Activated CD4-positive, alpha-beta T cell treated with anti-CD3 and anti-CD28 coated beads for 36 hours (primary cell): ENCODE measurements around the gene CCN5. TPM values are rescaled to one million over a fixed set of nuclear protein-coding genes. Genes with fewer than 3 reads are reported as not detected.

Source experiments
- ATAC-seq: fragments of 200-7000 bp; cut with Tn5 transposase; one replicate; pipeline ENCODE4 v1.10.0; 2021; ENCODE audit warnings: mild to moderate bottlenecking, moderate library complexity
- CTCF ChIA-PET: fragments of 350-600 bp; sonication (Branson Sonifier 250); formaldehyde crosslinking; loops from one replicate; lab custom pipeline; 2021; ENCODE audit warnings: antibody characterized with exemption; lab: Charles Lee
- POLR2A ChIA-PET: fragments of 350-600 bp; sonication (Branson Sonifier 250); formaldehyde crosslinking; loops from one replicate; lab custom pipeline; 2021; ENCODE audit warnings: antibody characterized with exemption, inconsistent platforms; lab: Charles Lee
- DNase-seq: peaks from one replicate; pipeline ENCODE4 v3.0.0-alpha.2; 2020
- H3K27ac Mint-ChIP-seq: one replicate; pipeline ENCODE4 v1.8.0; 2021; ENCODE audit warnings: mixed read lengths
- H3K27me3 Mint-ChIP-seq: one replicate; pipeline ENCODE4 v1.8.0; 2021; ENCODE audit warnings: mixed read lengths
- H3K36me3 Mint-ChIP-seq: one replicate; pipeline ENCODE4 v1.8.0; 2021; ENCODE audit warnings: low read depth, mixed read lengths
- H3K4me1 Mint-ChIP-seq: one replicate; pipeline ENCODE4 v1.8.0; 2021; ENCODE audit warnings: mixed read lengths
- H3K4me3 Mint-ChIP-seq: one replicate; pipeline ENCODE4 v1.8.0; 2021; ENCODE audit warnings: mild to moderate bottlenecking, moderate library complexity, mixed read lengths
- H3K9me3 Mint-ChIP-seq: one replicate; pipeline ENCODE4 v1.8.0; 2021; ENCODE audit warnings: low read depth, mixed read lengths
- intact Hi-C, 2 experiments: fragments of 100-400 bp; cut with DNase I in 1 of 2; cut with micrococcal nuclease in 1 of 2; formaldehyde crosslinking; loops; one replicate each; pipeline versions ENCODE4 v1.14.2 to v1.15.1; 2022 to 2024; cut with DNase I, micrococcal nuclease
- total RNA-seq, 2 experiments: library from RNA; stranded (reverse); gene quantifications; one replicate each; pipeline ENCODE4 v1.2.3, GENCODE V29; 2021

Gene CCN5
- total RNA-seq, 2 experiments from 2014 or later, result not detected

DNA sequence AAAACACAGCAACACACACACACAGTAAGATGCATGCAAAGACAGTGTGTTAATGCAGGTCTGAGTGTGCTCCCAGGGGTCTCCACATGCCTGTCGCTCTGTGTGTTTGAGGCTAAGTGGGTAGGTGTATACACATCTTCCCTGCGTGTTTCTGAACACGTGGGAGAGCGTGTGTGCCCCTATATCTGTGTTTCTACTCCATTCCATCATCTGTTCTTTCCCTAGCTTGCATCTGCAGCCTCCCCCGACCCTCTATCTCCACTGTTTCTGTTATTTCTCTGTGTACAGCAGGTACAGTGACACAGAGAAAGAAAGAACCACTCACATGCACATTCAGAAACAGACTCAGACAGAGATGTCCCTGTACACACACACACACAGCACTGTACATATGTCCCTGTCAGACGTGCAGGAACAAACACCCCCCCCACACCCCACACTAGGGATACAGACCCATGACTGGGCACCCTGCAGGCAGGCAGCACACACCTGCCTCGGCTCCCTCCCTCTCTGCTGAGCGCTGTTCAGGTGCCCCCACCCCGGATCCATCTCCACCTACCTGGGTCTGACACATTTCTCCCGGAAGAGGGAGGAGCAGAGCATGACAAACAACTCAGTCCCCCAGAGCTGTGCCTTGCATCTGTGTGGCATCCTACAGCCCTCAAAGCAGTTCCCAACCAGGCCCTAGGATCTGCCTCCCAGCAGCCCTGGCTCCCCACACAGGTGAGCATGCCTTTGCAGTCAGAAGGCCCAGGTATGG is 58.1 kb downstream of the CCN5 start:
- ChIA-PET POLR2A (interaction anchor here (0.6 kb wide), 1 partner anchor 138 kb away, joined by 3 read pairs; no protein-coding TSS in a partner anchor), CTCF (interaction anchor here (0.7 kb wide), 1 partner anchor 555 kb away, joined by 3 read pairs; no protein-coding TSS in a partner anchor)
- H3K9me3 Mint-ChIP-seq, result no peaks in the 10 kb centered on the region
- intact Hi-C loops, result no loop called here
- H3K4me1 Mint-ChIP-seq, result no peaks in the 10 kb centered on the region
- DNase-seq, result no peak
- H3K4me3 Mint-ChIP-seq, result no peak overlapping the region
- H3K27ac Mint-ChIP-seq, result no peak overlapping the region
- no peak for ATAC-seq
- H3K36me3 Mint-ChIP-seq, result no peaks in the 10 kb centered on the region
- peaks cover 7% of the 10 kb centered on the region for H3K27me3 Mint-ChIP-seq

DNA sequence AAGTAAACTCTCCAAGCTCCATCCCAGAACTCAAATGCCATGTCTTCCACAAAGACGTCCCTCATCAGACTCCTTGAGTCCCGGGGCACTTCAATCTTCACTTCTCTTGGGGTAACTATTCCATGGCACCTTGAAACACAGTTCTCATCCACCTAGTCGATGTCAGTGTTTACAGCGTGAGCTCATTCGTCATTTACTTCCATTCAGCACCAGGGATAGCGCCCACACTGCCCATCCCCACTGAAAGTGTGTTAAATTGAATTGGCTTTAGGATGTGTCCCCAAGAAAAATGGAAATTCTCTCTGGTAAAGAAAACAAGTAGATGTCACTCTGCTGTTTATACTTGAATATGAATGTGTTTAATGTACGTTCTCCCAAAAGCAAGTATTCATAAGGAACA is 61.8 kb downstream of the CCN5 start:
- POLR2A ChIA-PET, result no interaction called here
- H3K36me3 Mint-ChIP-seq, result no peaks in the 10 kb centered on the region
- intact Hi-C loops, result no loop called here
- H3K4me3 Mint-ChIP-seq, result no peak overlapping the region
- DNase-seq, result peak; percentile 36
- H3K27me3 Mint-ChIP-seq, result peaks cover 21% of the 10 kb centered on the region
- no peak for ATAC-seq
- no peak overlapping the region for H3K27ac Mint-ChIP-seq
- peaks cover 7% of the 10 kb centered on the region for H3K9me3 Mint-ChIP-seq
- CTCF ChIA-PET, result interaction anchor here (0.8 kb wide), 1 partner anchor 393 kb away, joined by 4 read pairs; no protein-coding TSS in a partner anchor
- H3K4me1 Mint-ChIP-seq, result no peaks in the 10 kb centered on the region

Other genes starting within 250 kb of the CCN5 start
- 10 to 100 TPM; 18.3 to 21.5 TPM for gene TTPAL, start 239.5 kb upstream of the CCN5 start, total RNA-seq
- gene SERINC3, start 193.3 kb upstream of the CCN5 start, total RNA-seq, result 10 to 100 TPM; 51.9 to 58.5 TPM
- 1 to 10 TPM; 4.5 to 4.6 TPM for gene PKIG, start 132.8 kb upstream of the CCN5 start, total RNA-seq
- 10 to 100 TPM; 33.8 to 37.8 TPM for gene ADA, start 63.7 kb upstream of the CCN5 start, total RNA-seq
- 1 to 10 TPM; 1.1 to 1.4 TPM for gene KCNK15, start 30.5 kb downstream of the CCN5 start, total RNA-seq
- gene RIMS4, start 95.2 kb downstream of the CCN5 start, total RNA-seq, result not detected
- 100 to 1,000 TPM; 273 to 326 TPM for gene YWHAB, start 170.3 kb downstream of the CCN5 start, total RNA-seq
- gene PABPC1L, start 194.7 kb downstream of the CCN5 start, total RNA-seq, result 10 to 100 TPM; 61.7 to 71.3 TPM
- 10 to 100 TPM; 56.5 to 61.2 TPM for gene TOMM34, start 245.0 kb downstream of the CCN5 start, total RNA-seq